Measurements from ENCODE around the gene DNAL1.

DNA sequence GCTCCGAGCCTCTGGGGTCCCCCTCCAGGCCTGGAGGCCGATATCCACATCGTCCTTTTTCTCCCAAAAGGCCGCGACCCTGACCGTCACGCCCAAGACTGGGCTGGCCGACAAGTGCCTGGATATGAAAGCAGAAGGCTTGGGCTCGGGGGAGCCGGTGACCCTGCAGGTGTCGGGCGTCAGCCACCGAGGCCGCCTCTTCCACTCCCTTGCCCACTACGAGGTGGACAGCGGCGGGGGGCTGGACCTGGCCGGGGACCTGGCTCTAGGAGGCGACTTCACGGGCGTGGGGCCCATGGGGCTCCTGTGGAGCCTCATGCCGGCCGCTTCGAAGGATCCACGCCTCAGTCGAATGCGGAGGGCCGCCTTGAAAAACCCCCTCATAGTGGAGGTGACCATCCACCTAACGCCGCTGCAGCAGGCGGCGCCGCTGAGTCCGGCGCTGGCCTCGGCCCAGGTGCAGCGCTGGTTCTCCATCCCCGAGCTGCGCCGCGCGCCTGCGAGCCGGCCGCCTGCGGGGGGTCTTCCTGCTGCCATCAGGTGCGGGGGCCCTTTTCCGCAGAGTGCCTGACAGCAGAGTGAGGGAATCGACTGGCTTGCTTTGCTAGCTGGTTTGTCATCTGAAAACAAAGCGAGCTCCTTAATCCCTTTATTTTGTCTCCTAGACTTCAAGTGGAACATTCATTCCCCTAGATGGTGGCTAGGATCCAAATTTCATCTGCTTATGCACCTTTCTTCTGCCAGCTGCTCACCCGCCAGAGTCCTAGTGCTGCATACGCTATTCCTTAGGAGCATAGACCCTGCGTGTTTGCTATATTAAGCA, 10.6 kb upstream of the DNAL1 start:
- no peak for TF ChIP-seq EZH2phosphoT487 (IDR thresholded peaks at IDR 0.05; ENCODE audit: insufficient read depth, low read depth)
- no peak for TF ChIP-seq EZH2 (IDR thresholded peaks at IDR 0.05; ENCODE audit: insufficient read depth, poor library complexity, severe bottlenecking)
